IPS-15b (cell line): ENCODE measurements around the gene CUX1.

Source experiments
- H3K27me3 ChIP-seq: one replicate; pipeline ENCODE4 v1.6.1; 2013; ENCODE audit warnings: low read length; ENCODE audit not compliant: control insufficient read depth, insufficient read depth
- H3K36me3 ChIP-seq: one replicate; pipeline ENCODE4 v1.6.1; 2013; ENCODE audit warnings: low read length; ENCODE audit not compliant: control insufficient read depth, insufficient read depth
- H3K4me1 ChIP-seq: one replicate; pipeline ENCODE4 v1.6.1; 2013; ENCODE audit warnings: mild to moderate bottlenecking, low read length; ENCODE audit not compliant: control insufficient read depth, insufficient read depth
- H3K4me3 ChIP-seq: one replicate; pipeline ENCODE4 v1.5.1; 2013; ENCODE audit warnings: low read depth, low read length
- H3K9ac ChIP-seq: one replicate; pipeline ENCODE4 v1.6.1; 2013; ENCODE audit warnings: low read depth, mild to moderate bottlenecking, low read length
- H3K9me3 ChIP-seq: one replicate; pipeline ENCODE4 v1.6.1; 2013; ENCODE audit warnings: mild to moderate bottlenecking, low read length; ENCODE audit not compliant: control insufficient read depth, insufficient read depth

CUX1 gene

DNA sequence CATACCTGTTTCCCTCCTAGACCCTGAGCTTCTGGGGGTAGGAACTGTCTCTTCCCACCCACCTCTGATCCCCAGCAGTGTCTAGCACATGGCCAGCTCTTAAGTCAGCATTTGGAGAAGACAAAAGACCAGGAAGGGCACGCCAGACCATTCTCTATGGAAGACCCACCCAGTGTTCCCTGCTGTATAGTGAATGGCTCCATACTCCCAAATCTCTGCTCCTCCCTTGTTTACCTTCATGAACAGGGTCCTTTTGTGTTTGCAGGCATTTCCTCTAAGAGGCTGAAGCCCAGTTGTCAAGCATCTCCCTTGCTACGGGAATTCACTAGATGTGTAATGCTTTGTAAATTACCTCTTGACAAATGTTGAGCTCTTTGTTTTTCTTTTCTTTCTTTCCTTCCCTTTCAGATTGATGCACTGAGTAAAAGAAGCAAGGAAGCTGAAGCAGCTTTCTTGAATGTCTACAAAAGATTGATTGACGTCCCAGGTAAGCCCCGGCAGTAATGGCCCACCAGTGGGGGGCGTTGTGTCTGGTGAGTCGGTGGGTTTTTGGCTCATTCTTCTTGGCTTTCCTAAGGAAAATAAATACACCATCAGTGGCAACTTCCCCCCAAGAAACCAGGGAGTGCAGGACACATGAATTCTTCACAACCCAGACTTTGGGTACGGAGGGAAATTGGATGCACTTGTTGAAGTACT lies 252.7 kb downstream of the CUX1 start:
- no peaks in the 10 kb centered on the region for H3K36me3 ChIP-seq
- H3K9ac ChIP-seq = no peak overlapping the region
- H3K4me3 ChIP-seq = no peak overlapping the region
- H3K4me1 ChIP-seq = peaks cover 4% of the 10 kb centered on the region
- H3K27me3 ChIP-seq = no peaks in the 10 kb centered on the region
- no peaks in the 10 kb centered on the region for H3K9me3 ChIP-seq

DNA sequence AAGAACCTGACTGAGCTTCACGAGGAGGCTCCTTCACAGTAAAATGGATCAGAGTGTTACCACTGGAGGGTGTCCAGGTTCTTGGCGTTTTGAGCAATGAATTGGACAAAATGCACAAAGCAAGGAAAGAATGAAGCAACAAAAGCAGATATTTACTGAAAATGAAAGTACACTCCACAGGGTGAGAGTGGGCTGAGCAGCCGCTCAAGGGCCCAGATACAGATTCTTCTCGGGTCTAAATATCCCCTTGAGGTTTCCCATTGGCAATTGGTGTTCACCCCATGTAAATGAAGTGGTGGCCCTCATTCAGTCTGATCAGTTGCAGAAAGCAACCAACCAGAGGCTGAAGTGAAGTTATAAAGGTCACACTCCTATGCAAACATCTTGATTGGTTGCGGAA lies 254.6 kb downstream of the CUX1 start:
- no peak overlapping the region for H3K9ac ChIP-seq
- no peaks in the 10 kb centered on the region for H3K27me3 ChIP-seq
- peaks cover 4% of the 10 kb centered on the region for H3K4me1 ChIP-seq
- no peak overlapping the region for H3K4me3 ChIP-seq
- H3K36me3 ChIP-seq = no peaks in the 10 kb centered on the region
- H3K9me3 ChIP-seq = no peaks in the 10 kb centered on the region

DNA sequence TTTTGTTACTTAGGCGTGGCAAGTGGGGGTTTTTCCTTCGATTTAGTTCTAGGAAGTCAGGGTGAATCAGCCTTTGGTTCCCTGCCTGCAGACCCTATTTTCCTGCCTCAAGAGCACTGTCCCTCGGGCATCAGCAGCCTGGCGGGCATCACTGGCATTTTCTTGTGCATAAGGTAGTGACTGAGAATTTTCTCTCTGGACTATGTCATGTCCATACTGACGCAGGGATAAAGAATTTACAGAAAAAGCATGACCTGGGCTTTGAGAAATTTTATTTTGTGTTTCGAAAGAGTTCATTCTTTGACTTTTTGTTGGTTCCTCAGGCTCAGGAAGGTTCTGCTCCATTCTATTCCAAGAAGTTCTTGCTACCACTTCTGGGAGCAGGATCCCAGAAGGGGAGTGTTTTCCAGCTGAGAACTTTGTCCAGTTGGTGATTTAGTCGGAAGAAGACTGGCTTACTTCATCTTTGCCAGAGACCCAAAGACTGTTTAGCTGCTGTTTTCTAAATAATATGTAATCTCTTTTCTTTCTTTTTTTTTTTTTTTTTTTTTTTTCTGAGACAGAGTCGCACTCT lies 255.3 kb downstream of the CUX1 start:
- H3K4me3 ChIP-seq = no peak overlapping the region
- H3K4me1 ChIP-seq = peaks cover 4% of the 10 kb centered on the region
- H3K9ac ChIP-seq = no peak overlapping the region
- no peaks in the 10 kb centered on the region for H3K27me3 ChIP-seq
- H3K36me3 ChIP-seq = no peaks in the 10 kb centered on the region
- no peaks in the 10 kb centered on the region for H3K9me3 ChIP-seq

DNA sequence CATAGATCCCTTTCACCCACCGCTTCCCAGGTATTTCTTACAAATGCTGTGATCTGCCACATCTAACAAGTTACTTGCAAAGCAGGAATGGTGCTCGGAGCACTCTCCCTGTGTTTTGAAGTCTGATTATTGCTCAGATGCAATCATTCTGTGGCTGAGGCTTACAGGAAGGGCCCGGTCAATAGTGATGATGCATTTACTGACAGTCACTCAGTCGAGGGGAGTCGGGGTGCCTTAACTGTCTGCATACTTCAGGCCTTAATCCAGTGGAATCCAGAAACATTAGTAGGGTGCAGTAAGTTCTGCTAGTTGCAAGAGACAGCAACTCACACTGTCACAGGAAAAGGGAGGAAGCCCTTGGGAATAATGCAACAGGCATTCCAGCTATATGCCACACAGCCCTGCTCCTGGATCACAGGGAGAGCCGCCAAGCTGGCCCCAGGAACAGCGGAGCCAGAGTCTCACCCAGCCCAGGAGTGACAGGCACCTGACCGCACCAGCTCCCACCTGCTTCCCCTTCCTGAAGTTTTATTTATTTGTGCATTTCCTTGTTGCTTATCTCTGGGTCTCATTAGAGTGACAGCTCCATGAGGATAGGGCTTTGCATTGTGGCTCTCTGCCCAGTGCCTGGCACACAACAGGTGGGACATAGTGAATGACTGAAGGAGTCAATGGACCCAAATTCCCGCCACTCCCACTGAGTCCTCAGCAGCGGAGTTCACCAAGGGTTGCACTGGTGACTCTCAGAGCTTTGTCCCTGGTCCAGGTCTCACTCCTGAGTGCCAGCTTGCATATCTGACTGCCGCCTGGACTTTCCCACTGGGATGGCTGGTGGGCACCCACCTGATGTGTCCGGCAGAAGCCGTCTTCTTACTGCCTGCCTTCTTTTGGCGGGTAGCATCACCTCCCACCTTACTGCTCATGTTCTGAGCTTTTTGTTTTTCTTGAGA lies 256.8 kb downstream of the CUX1 start:
- no peaks in the 10 kb centered on the region for H3K36me3 ChIP-seq
- H3K9me3 ChIP-seq = no peaks in the 10 kb centered on the region
- no peaks in the 10 kb centered on the region for H3K27me3 ChIP-seq
- H3K9ac ChIP-seq = no peak overlapping the region
- H3K4me1 ChIP-seq = peaks cover 4% of the 10 kb centered on the region
- H3K4me3 ChIP-seq = no peak overlapping the region

DNA sequence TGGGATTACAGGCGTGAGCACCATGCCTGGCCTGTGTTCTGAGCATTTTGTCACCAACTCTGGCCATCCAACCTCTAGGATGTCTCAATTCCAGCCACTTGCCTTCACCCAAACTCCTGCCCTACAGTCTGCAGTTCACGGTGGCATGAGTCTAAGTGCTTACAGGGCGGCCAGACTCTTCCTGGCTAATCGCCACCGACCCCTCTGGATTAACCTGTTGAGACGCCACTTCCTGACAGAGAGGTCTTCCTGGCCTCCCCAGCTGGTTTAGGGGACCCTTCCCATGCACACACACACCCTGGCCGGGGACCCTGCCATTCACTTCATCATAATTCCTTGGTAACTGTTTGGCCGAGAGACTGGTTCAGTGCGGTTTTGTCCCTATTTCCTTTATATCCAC lies 257.7 kb downstream of the CUX1 start:
- peaks cover 4% of the 10 kb centered on the region for H3K4me1 ChIP-seq
- H3K4me3 ChIP-seq = no peak overlapping the region
- no peaks in the 10 kb centered on the region for H3K27me3 ChIP-seq
- no peaks in the 10 kb centered on the region for H3K9me3 ChIP-seq
- peaks cover 2% of the 10 kb centered on the region for H3K36me3 ChIP-seq
- no peak overlapping the region for H3K9ac ChIP-seq

DNA sequence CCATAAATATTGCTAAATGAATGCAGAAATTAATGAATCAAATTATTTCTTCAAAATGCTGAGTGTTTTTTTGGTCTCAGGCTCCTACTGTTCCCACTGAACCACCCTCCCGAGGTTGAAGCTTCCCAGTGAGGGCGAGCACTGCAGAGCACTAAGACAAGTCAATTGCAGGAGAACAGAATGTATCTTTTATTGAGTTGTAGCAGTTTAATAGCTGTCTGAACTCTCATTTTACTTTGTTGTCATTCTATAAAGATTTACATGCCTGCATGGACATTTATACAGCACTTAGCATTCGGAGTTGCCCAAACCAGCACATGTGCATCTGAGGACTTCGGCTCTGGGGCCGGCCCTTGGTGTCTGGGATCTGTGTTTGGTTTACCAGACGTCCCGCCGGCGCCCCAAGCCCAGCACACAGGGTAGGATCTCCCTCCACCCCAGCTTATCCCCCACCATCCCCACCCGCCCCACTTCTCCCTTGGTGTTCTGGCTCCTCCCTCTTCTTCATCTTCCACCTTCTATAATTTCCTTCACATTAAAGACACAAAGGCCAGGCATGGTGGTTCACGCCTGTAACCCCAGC lies 258.2 kb downstream of the CUX1 start:
- peaks cover 4% of the 10 kb centered on the region for H3K4me1 ChIP-seq
- no peak overlapping the region for H3K4me3 ChIP-seq
- H3K9me3 ChIP-seq = no peaks in the 10 kb centered on the region
- no peaks in the 10 kb centered on the region for H3K27me3 ChIP-seq
- no peak overlapping the region for H3K9ac ChIP-seq
- H3K36me3 ChIP-seq = peaks cover 3% of the 10 kb centered on the region

DNA sequence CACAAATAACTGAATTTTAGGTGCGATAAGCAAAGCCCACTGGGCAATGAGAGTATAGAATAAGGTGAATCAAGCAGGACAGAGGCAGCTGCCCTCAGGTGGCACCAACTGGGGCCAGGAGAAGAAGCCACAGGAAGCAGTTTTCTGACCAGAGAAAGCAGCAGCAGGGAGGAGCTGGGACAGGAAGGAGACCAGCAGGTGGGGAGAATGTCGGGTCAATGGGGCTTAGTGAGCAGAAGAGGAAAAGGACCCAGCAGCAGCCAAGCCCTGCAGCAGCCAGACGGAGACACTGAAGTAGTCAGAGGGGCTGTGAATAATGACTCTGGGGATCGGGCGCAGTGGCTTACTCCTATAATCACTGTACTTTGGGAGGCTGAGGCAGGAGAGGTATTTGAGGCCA lies 259.7 kb downstream of the CUX1 start:
- Histone ChIP-seq H3K9me3 (no peaks in the 10 kb centered on the region), H3K36me3 (peaks cover 10% of the 10 kb centered on the region), H3K4me3 (no peak overlapping the region), H3K27me3 (no peaks in the 10 kb centered on the region), H3K9ac (no peak overlapping the region), H3K4me1 (peaks cover 4% of the 10 kb centered on the region)

DNA sequence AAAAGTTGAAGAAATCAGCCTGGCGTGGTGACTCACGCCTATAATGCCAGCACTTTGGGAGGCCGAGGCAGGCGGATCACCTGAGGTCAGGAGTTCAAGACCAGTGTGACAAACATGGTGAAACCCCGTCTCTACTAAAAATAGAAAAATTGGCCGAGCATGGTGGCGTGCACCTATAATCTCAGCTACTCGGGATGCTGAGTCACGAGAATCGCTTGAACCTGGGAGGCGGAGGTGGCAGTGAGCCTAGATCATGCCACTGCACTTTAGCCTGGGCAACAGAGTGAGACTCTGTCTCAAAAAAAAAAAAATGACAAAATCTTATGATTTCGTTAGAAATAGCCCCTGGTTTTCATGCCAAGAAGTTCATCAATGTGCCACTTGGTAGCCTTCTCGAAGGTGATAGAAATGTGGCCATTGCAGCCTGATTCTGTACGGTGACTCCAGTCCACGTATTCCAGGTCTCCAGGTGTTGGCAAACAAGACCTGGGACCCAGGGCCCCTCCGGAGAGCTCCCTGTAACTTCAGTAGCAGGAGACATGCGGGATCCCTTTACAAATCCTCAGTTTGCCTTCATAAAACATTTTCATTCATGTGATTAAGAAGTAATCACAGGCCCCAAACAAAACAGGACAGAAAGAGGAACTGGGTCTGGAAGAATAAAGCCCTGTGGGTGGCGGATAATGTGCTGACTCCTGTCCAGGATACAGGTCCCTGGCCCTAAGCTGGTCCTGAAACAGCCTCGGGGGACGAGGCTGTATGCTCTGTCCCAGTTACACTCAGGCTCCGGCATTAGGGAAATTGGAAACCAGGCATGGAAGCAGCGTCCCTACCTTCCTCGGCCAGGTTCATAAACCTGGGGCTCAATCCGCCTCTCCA lies 262.0 kb downstream of the CUX1 start:
- Histone ChIP-seq H3K4me3 (no peak overlapping the region), H3K9ac (no peak overlapping the region), H3K36me3 (peaks cover 10% of the 10 kb centered on the region), H3K27me3 (no peaks in the 10 kb centered on the region), H3K9me3 (no peaks in the 10 kb centered on the region), H3K4me1 (peaks cover 4% of the 10 kb centered on the region)

DNA sequence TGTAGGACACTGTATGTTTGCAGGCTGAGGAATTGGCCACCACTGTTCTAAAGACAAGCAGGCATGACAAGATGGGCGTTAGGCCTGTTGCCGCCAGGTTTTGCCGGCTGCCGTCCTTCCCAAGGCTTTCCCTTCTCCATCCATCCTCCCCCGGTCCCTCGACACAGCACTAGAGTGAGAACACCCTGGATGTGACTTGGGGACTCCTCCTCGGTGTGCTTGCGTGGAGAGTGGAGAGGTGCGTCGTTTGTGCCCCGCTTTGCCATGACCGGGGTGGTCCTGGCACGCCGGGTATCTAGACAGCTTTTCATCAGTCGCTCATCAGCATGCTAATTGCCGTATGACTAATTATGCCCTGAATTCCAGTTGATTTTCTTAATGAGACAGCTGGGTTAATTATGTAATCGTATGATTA lies 262.6 kb downstream of the CUX1 start:
- Histone ChIP-seq H3K4me3 (no peak overlapping the region), H3K36me3 (peaks cover 10% of the 10 kb centered on the region), H3K4me1 (peaks cover 4% of the 10 kb centered on the region), H3K9me3 (no peaks in the 10 kb centered on the region), H3K9ac (no peak overlapping the region), H3K27me3 (no peaks in the 10 kb centered on the region)

DNA sequence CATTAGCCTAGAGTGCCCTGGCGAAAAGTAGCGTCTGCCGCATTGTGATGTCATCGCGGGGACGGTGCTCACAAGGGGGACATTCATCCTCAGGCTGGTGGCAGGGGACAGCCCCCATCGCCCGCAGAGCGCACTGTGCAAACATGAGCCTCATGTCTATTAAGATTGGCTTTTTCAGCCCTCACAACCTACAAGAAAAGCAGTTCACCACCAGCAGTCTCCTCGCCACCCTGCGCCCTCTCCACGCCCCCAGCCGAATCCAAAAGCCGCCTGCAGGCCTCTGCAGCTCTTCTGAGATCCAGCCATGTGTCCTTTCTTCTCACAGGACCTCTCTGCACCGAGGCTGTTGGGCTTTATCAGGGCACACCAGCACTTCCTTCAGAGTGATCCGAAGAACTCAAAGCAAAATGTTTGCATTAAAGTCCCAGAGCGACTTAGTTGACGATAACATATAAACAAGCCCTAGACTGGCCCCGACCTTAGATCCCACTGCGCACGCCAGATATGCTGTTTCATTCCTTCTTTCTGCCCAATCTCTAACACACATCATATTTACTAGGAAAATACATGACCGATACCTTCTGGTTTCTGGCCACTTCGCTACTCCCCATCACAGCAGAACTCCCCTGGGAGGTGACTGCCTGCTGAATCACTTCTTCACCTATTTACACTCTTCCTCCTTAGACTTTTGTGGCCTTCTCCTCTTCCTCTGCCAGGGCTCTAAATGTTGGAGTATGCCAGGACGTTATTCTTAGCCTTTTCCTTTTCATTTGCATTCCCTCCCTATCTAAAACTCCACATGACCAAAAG lies 263.2 kb downstream of the CUX1 start:
- H3K9ac ChIP-seq = no peak overlapping the region
- no peak overlapping the region for H3K4me3 ChIP-seq
- H3K9me3 ChIP-seq = no peaks in the 10 kb centered on the region
- H3K36me3 ChIP-seq = peaks cover 10% of the 10 kb centered on the region
- no peaks in the 10 kb centered on the region for H3K27me3 ChIP-seq
- H3K4me1 ChIP-seq = peaks cover 4% of the 10 kb centered on the region
